K562 (cell line): ENCODE data around the gene PA2G4. TPM values are rescaled to one million over a fixed set of nuclear protein-coding genes. Genes with fewer than 3 reads are reported as not detected.

Experiments
- ATAC-seq: fragments of 200-7000 bp; cut with Tn5 transposase; 3 replicates; pipeline ENCODE4 v1.9.1; 2020; ENCODE audit warnings: moderate library complexity
- BruUV-seq: library from RNA; stranded (reverse); fragments of 400-500 nt; replicated peaks from 2 replicates; lab custom pipeline; 2021; lab: Mats Ljungman, UMichigan
- CTCF ChIA-PET: fragments of 300-600 bp; formaldehyde crosslinking; extraction: SDS; loops from one replicate; lab custom pipeline; 2021; ENCODE audit warnings: low intra/inter-chr PET ratio; lab: Yijun Ruan, JAX
- POLR2A ChIA-PET: fragments of 300-600, 350-650 bp; sonication (Branson Sonifier 250); formaldehyde crosslinking; extraction: SDS; loops from one replicate; lab custom pipeline; 2021; ENCODE audit warnings: antibody characterized with exemption, inconsistent platforms; lab: Yijun Ruan, JAX
- DNase-seq, 4 experiments: peaks; one replicate each; pipeline versions ENCODE4 v3.0.0 to v3.0.0-alpha.2; 2011 to 2018; ENCODE audit warnings: low spot score in 3 of 4, mixed read lengths in 3 of 4; ENCODE audit errors: extremely low read depth in 1 of 4
- FAIRE-seq: peaks from 2 replicates; lab custom pipeline; 2011; peaks lifted over from hg19 to GRCh38; lab: Jason Lieb, UNC
- H2AFZ ChIP-seq: 2 replicates; pipeline ENCODE4 v1.6.0; 2011; ENCODE audit warnings: low read depth, low read length, control low read depth, inconsistent platforms
- H3K27ac ChIP-seq: fragments of 200-600 bp; 3 replicates; pipeline ENCODE4 v1.8.0; 2011; ENCODE audit warnings: low read depth, mild to moderate bottlenecking, control low read depth, inconsistent platforms, low read length, moderate library complexity, mixed read lengths; ENCODE audit errors: extremely low read depth
- H3K27me3 ChIP-seq, 2 experiments: fragments of 300-600 bp in 1 of 2; 2 replicates in 1 of 2; 3 replicates in 1 of 2; pipeline versions ENCODE4 v1.6.0 to v1.8.0; 2011; ENCODE audit warnings: inconsistent platforms in 2 of 2, low read length in 2 of 2, mild to moderate bottlenecking in 1 of 2, mixed read lengths in 1 of 2, moderate library complexity in 1 of 2; ENCODE audit not compliant: control insufficient read depth in 2 of 2, insufficient read depth in 2 of 2
- H3K36me3 ChIP-seq: fragments of 300-600 bp; 3 replicates; pipeline ENCODE4 v1.8.0; 2011; ENCODE audit warnings: mild to moderate bottlenecking, low read length, inconsistent platforms; ENCODE audit not compliant: control insufficient read depth, insufficient read depth
- H3K4me1 ChIP-seq, 2 experiments: fragments of 200-600 bp in 1 of 2; replicated peaks in 1 of 2; 2 replicates in 1 of 2; 3 replicates in 1 of 2; pipeline versions ENCODE4 v1.5.1 to v1.8.0; 2011; ENCODE audit warnings: inconsistent platforms in 2 of 2, low read length in 2 of 2, mild to moderate bottlenecking in 1 of 2, mixed read lengths in 1 of 2, moderate library complexity in 1 of 2; ENCODE audit not compliant: control insufficient read depth in 2 of 2, insufficient read depth in 2 of 2
- H3K4me2 ChIP-seq: 2 replicates; pipeline ENCODE4 v1.6.1; 2011; ENCODE audit warnings: low read length, control low read depth, inconsistent platforms, mixed read lengths; ENCODE audit not compliant: insufficient read depth
- H3K4me3 ChIP-seq: fragments of 200-600 bp; sonication (generic), shearing (Covaris generic); 2 replicates; pipeline ENCODE4 v1.5.1; 2016; ENCODE audit warnings: control low read depth, inconsistent platforms
- H3K79me2 ChIP-seq: fragments of 200-600 bp; 3 replicates; pipeline ENCODE4 v1.8.0; 2011; ENCODE audit warnings: low read length, inconsistent platforms; ENCODE audit not compliant: control insufficient read depth, insufficient read depth
- H3K9ac ChIP-seq, 2 experiments: 2 replicates each; pipeline versions ENCODE4 v1.6.0 to v1.6.1; 2011; ENCODE audit warnings: low read depth in 2 of 2, low read length in 2 of 2, control low read depth in 1 of 2, inconsistent platforms in 1 of 2, mild to moderate bottlenecking in 1 of 2, mixed read lengths in 1 of 2; ENCODE audit not compliant: insufficient read depth in 1 of 2
- H3K9me1 ChIP-seq: one replicate; pipeline ENCODE4 v1.6.0; 2011; ENCODE audit warnings: inconsistent platforms, mild to moderate bottlenecking, low read length, moderate library complexity; ENCODE audit not compliant: control insufficient read depth, insufficient read depth
- H3K9me3 ChIP-seq: replicated peaks from 2 replicates; pipeline ENCODE4 v1.5.1; 2011; ENCODE audit warnings: low read depth, low read length, inconsistent platforms; ENCODE audit not compliant: control insufficient read depth, insufficient read depth
- H4K20me1 ChIP-seq: replicated peaks from 2 replicates; pipeline ENCODE4 v1.6.1; 2011; ENCODE audit warnings: low read length, inconsistent platforms, mixed read lengths; ENCODE audit not compliant: control insufficient read depth, insufficient read depth
- EP400 ChIP-seq: fragments of 450-650 bp; IDR thresholded peaks from 2 replicates; pipeline ENCODE4 v1.6.1; 2017; ENCODE audit warnings: antibody characterized with exemption, mild to moderate bottlenecking, moderate library complexity
- FOXK2 ChIP-seq, 2 experiments: fragments of 450-650 bp; IDR thresholded peaks in 1 of 2; conservative IDR thresholded peaks in 1 of 2; 2 replicates each; pipeline ENCODE4 v1.6.1; 2016; ENCODE audit warnings: low read depth in 2 of 2, mild to moderate bottlenecking in 1 of 2
- GATA2 ChIP-seq: sonication (generic); formaldehyde crosslinking; IDR thresholded peaks from 2 replicates; pipeline ENCODE4 v1.4.0; 2020; ENCODE audit warnings: mild to moderate bottlenecking, missing genetic modification reagents
- HDGF ChIP-seq: fragments of 450-650 bp; IDR thresholded peaks from 2 replicates; pipeline ENCODE4 v1.6.1; 2016
- HMGXB4 ChIP-seq: sonication (generic); formaldehyde crosslinking; IDR thresholded peaks from 2 replicates; pipeline ENCODE4 v1.8.1; 2023; ENCODE audit warnings: mild to moderate bottlenecking, missing genetic modification reagents
- MED1 ChIP-seq: sonication (generic); formaldehyde crosslinking; IDR thresholded peaks from 2 replicates; pipeline ENCODE4 v1.8.1; 2023; ENCODE audit warnings: missing genetic modification reagents, borderline replicate concordance
- NFE2 ChIP-seq: IDR thresholded peaks from 2 replicates; pipeline ENCODE4 v1.6.1; 2014; ENCODE audit warnings: antibody characterized with exemption, low read depth
- NONO ChIP-seq, 2 experiments: fragments of 200-400 bp in 1 of 2; fragments of 450-650 bp in 1 of 2; formaldehyde crosslinking in 1 of 2; IDR thresholded peaks; 2 replicates each; pipeline ENCODE4 v1.6.1; 2017; ENCODE audit warnings: low read depth in 2 of 2, mild to moderate bottlenecking in 2 of 2, moderate library complexity in 2 of 2, low read length in 1 of 2
- PATZ1 ChIP-seq: fragments of 250-450 bp; sonication (Bioruptor Pico); IDR thresholded peaks from 2 replicates; pipeline ENCODE4 v1.5.0; 2020; ENCODE audit warnings: mild to moderate bottlenecking, borderline replicate concordance
- ZFP36 ChIP-seq: fragments of 150-350 bp; IDR thresholded peaks from 2 replicates; pipeline ENCODE4 v1.6.1; 2018; ENCODE audit warnings: low read length, low read depth; ENCODE audit not compliant: partially characterized antibody
- ZFPM2 ChIP-seq: fragments of 250-450 bp; sonication (Bioruptor Pico); IDR thresholded peaks from 2 replicates; pipeline ENCODE4 v1.5.1; 2022; ENCODE audit warnings: mild to moderate bottlenecking
- ZNF766 ChIP-seq: fragments of 200-800 bp; sonication (Bioruptor generic); conservative IDR thresholded peaks from 2 replicates; pipeline ENCODE4 v1.6.1; 2016; ENCODE audit warnings: missing genetic modification characterization, missing compliant biosample characterization
- ZNF780A ChIP-seq: fragments of 250-450 bp; sonication (Bioruptor Pico); IDR thresholded peaks from 2 replicates; pipeline ENCODE4 v1.5.0; 2021; ENCODE audit warnings: mild to moderate bottlenecking
- WGBS: fragments of 100-300 bp; shearing (Covaris generic); methylation state at CpG from one replicate; pipeline ENCODE4 v1.1.6; 2016; ENCODE audit warnings: low coverage, mixed read lengths; ENCODE audit not compliant: insufficient coverage; ENCODE audit errors: missing lambda C conversion rate; 5-methylcytosine and 5-hydroxymethylcytosine counted together
- in situ Hi-C: fragments of 300-500 bp; cut with MboI; formaldehyde crosslinking; loops from 4 replicates; pipeline ENCODE4 v1.15.0; 2018; ENCODE audit warnings: inconsistent platforms, mixed read lengths
- intact Hi-C: fragments of 100-400 bp; cut with micrococcal nuclease; formaldehyde crosslinking; loops from 2 replicates; pipeline ENCODE4 v1.14.2; 2022
- polyA plus RNA-seq, 8 experiments: library from polyadenylated mRNA; depleted of rRNA in 4 of 8; stranded (reverse) in 5 of 8; unstranded in 3 of 8; fragments of >200 nt; fragmentation: Nextera tagmentation in 2 of 8; fragmentation: Illumina TruSeq in 1 of 8; extraction: Ambion mirVana in 2 of 8; extraction: Trizol in 1 of 8; gene quantifications; 2 replicates each; pipeline versions ENCODE4 v1.2.1 to v1.2.3, GENCODE V29; 2011 to 2014; ENCODE audit warnings: inconsistent platforms in 1 of 8, missing spikeins in 1 of 8
- total RNA-seq, 7 experiments: library from RNA; depleted of rRNA in 6 of 7; stranded (reverse); fragments of >200 nt in 6 of 7; fragmentation: Illumina TruSeq in 2 of 7; extraction: Trizol in 2 of 7; gene quantifications; 2 replicates each; pipeline versions ENCODE4 v1.2.1 to v1.2.3, GENCODE V29; 2011 to 2021; ENCODE audit warnings: low replicate concordance in 1 of 7
- TF ChIP-seq, protein P1 (sequence below): fragments of 250-450 bp; sonication (Bioruptor Pico); IDR thresholded peaks from 2 replicates; pipeline ENCODE4 v1.4.0; 2020; ENCODE audit warnings: mild to moderate bottlenecking, moderate library complexity, borderline replicate concordance

Gene PA2G4
- total and polyA plus RNA-seq, 9 of the 15 experiments (the other 6 are each of a cell fraction or from before 2014, with no cell fraction given) = 230 to 925 (median 638) TPM

- TF ChIP-seq MED1 (CRISPR knock-in tag) (no peak), ZFPM2 (CRISPR knock-in tag) (no peak), NFE2 (peak; percentile 62; the same call in 1 of the 2 replicates), ZFP36 (no peak), HDGF (no peak), ZNF780A (CRISPR knock-in tag) (no peak), HMGXB4 (CRISPR knock-in tag) (no peak)
Measured at GRCh38 chr12:56124133-56124532, 19.8 kb downstream of the PA2G4 start (continued).

DNA sequence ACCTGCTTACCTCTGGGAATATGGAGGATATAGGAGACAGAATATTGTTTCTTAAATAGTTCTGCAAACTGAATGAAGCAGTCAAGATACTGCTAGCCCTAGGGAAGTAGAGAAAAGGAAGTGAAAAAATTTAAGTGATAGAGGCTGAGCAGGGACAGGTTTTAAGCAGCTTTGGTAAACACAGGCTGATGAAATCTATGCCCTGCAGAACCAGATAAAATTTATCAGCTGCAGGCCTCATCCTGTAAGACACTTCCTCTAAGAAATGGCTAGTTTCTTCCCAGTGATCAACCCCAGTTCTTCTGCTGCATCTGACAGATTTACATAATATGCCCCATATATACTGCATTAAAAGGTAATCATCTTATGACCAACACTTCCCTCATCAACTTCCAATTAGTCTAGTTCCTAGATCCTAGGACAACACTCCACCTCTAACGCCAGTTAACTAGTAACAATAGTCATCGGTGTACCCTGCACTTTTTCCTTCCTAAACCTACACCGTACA, 22.4 kb downstream of the PA2G4 start:
- H3K4me3 ChIP-seq = peak overlapping the region; percentile 34
- peaks cover 6% of the 10 kb centered on the region for H3K9me1 ChIP-seq
- WGBS = 6% methylated on average over 3 of the region's 3 CpGs
- H4K20me1 ChIP-seq = peaks cover 5% of the 10 kb centered on the region; the same call in 1 of the 2 replicates
- peak in 1 of 4 experiments; percentile 77 for DNase-seq
- H3K9me3 ChIP-seq = no peaks in the 10 kb centered on the region
- FAIRE-seq = peak; percentile 42
- intact Hi-C loops (loop anchor here (1.0 kb wide), 2 partner anchors 32 to 63 kb away; partner anchors contain the start of genes MYL6 and SMARCC2), in situ Hi-C loops (loop anchor here (5.0 to 10.0 kb wide), 2 partner anchors 61 to 338 kb away; partner anchors contain the start of genes SMARCC2 and SPRYD4)
- peaks cover 45% of the 10 kb centered on the region for H3K79me2 ChIP-seq
- ChIA-PET POLR2A (interaction anchor here (0.6 to 5.6 kb wide), 14 partner anchors 9 to 501 kb away, joined by 3 to 85 read pairs (median 3); partner anchors contain the start of genes MYL6, RNF41, RPL41 and SMARCC2), CTCF (interaction anchor here (0.6 to 2.1 kb wide), 5 partner anchors 22 to 97 kb away, joined by 3 to 13 read pairs (median 6); partner anchors contain the start of genes MYL6, PA2G4 and SMARCC2)
- peaks cover 31 to 46% of the 10 kb centered on the region in 2 experiments for H3K4me1 ChIP-seq
- ATAC-seq = peak; percentile 8
- peak overlapping the region; percentile 6; the same call in 1 of the 2 replicates for H2AFZ ChIP-seq
- H3K36me3 ChIP-seq = peaks cover 25% of the 10 kb centered on the region
- H3K27ac ChIP-seq = peak overlapping the region; percentile 89
- H3K4me2 ChIP-seq = peak overlapping the region; percentile 87
- peak overlapping the region in 1 of 2 experiments; percentile 86; a peak in 2 of 4 replicates for H3K9ac ChIP-seq
- H3K27me3 ChIP-seq = no peaks in the 10 kb centered on the region
- BruUV-seq = no TSS peak
- TF ChIP-seq NONO (IDR thresholded peaks at IDR 0.05; ENCODE audit: low read depth in 2 of 2, low read length in 1 of 2) = peak in 1 of 2 experiments; percentile 38; a peak in 1 of 4 replicates
- TF ChIP-seq, protein P1, sequence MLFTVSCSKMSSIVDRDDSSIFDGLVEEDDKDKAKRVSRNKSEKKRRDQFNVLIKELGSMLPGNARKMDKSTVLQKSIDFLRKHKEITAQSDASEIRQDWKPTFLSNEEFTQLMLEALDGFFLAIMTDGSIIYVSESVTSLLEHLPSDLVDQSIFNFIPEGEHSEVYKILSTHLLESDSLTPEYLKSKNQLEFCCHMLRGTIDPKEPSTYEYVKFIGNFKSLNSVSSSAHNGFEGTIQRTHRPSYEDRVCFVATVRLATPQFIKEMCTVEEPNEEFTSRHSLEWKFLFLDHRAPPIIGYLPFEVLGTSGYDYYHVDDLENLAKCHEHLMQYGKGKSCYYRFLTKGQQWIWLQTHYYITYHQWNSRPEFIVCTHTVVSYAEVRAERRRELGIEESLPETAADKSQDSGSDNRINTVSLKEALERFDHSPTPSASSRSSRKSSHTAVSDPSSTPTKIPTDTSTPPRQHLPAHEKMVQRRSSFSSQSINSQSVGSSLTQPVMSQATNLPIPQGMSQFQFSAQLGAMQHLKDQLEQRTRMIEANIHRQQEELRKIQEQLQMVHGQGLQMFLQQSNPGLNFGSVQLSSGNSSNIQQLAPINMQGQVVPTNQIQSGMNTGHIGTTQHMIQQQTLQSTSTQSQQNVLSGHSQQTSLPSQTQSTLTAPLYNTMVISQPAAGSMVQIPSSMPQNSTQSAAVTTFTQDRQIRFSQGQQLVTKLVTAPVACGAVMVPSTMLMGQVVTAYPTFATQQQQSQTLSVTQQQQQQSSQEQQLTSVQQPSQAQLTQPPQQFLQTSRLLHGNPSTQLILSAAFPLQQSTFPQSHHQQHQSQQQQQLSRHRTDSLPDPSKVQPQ = no peak
- TF ChIP-seq GATA2 (CRISPR knock-in tag) = peak; percentile 88
- no peak for TF ChIP-seq PATZ1 (CRISPR knock-in tag)
- peak; percentile 84 for TF ChIP-seq ZNF766 (CRISPR knock-in tag)
- peak; percentile 73 for TF ChIP-seq EP400
- peak in 1 of 2 experiments; percentile 61; a peak in 3 of 4 replicates for TF ChIP-seq FOXK2 (conservative IDR thresholded peaks at IDR 0.05 in 1 of 2, IDR thresholded peaks at IDR 0.05 in 1 of 2; ENCODE audit: low read depth in 2 of 2)
